ENCODE measurements around the gene DGKE.

Gene DGKE

DNA sequence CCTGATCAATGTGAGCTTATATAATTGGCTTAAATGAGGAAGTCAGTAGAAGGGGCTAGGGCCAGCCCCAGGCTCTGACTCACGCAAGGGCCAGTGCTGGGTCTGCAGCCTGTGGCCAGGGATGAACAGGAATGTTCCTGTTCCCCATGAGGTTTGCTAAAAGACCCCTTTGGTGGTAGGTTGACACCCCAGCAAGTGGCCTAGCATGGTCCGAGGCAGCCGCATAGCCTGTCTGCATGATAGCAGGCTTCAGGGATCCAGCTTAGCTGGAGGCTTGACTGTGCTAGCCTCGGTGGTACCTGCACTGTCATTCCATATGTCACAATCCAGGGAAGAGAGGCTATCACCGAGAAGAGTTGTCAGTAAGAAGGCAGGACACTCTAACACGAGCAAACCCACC lies 56.4 kb downstream of the DGKE start:
- no peak for DNase-seq (ENCODE audit: low read depth in 2 of 2)

DNA sequence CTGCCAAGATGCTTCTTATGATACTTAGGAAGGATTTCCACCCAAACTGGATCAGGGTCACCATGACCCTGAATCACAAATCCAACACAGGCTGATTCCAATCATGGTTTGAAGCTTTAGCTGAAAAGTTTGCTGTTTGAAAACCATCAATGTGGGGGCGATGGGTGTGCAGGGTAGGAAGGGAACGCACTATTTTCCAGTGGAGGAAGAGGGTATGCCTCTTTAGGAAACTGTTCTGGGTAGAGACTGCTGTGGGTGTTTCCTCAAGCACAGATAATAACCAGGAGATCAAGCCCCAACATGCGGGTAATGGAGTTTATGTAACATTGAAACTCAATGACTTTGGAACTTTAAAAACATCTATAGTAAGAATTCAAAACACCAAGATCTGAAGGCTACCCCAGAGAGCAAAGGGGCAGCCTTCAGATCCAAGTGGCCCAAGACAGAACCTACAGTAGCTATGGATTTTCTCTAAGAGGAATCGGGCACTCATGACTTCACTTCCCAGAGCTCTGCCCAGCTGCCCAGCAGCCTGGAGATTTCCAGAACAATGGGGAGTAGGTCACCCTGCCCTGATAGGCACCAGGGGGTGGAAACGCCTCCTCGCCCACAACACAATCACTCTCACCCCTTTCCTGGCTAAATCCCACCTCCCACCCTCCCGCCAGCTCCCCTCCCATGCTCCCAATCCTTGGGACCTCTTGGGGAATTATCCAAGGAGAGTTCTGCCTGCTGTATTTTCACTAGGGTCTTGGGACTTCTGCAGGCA lies 57.1 kb downstream of the DGKE start:
- DNase-seq (ENCODE audit: low read depth in 2 of 2): no peak

DNA sequence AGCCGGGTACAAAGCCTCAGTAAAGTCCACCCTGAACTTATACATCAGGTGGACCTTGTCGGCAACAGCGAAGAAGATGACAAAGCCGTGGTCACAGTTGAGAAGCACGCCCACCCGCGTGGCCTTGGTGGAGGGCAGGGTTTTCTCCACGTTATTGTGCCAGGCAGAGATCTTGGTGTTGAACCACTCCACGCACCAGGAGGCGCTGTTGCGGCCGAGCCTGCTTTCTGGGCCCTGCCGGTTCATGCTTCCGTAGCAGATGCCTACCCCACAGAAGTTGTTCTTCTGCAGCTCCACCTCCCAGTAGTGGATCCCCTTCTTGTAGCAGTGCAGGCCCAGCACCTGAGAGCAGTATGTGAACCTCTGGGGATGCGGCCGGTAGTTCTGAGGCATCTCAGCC lies 57.8 kb downstream of the DGKE start:
- DNase-seq (ENCODE audit: low read depth in 2 of 2): no peak

DNA sequence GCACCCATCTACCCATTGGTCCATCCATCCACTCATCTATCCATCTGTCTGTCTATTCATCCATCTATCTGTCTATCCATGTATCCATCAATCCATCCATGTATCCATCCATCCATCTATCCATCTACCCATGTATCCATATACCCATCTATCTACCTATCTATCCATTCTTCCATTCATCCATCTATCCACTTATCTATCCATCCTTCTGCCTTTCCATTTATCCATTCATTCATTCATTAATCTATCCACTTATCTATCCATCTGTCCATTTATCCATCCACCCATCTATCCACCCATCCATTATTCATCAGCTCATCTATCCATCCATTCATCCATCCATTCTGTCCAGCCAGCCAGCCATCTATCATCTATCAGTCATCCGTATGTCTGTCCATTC lies 58.4 kb downstream of the DGKE start:
- DNase-seq (ENCODE audit: low read depth in 2 of 2): no peak

DNA sequence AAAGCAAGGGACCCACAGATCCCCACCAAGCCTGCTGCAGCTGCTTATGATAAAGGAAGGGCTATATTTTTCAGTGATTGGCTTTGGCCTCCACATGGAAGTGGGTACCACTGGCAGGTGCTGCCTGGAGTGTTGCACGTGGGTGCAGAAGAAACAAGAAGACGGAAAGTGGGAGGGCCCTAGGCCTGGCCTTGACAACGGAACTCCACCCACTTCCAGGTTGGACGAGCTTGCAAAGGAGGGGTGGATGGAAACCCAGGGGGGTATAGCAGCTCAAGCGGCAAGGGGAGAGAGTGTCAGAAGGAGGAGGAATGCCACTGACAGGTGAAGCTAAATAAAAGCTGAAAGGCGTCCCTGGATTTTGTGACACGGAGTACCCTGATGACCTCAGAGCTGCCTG lies 59.6 kb downstream of the DGKE start:
- DNase-seq (ENCODE audit: low read depth in 2 of 2): no peak

DNA sequence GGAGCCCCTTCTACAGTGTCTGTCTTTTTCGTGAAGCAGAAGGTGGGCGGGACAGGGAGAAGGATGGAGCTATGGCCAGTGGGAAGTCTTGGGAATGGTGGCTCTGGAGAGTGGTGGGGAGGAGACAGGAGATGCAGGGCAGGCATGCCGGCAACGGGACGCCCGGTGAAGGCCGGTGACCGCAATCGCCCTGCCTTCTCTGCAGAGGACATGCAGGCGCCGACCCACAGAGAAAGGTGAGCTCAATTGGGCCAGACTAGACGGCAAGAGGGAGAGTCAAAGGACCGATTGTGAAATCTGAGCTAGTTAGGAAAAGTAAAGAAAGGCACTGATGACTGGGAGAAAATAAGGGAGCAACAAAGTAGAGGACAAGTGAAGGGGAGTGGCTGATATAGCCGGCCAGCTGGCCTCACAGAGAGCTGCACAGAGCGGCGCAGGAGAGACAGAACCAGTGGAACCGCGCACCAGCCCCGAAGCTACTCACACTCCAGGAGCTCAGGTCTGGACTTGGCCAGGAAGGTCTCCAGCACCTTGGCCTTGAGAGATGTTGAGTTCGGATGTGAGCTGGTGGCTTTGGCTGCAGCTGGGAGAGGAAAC lies 61.0 kb downstream of the DGKE start:
- DNase-seq (ENCODE audit: low read depth in 2 of 2): no peak

DNA sequence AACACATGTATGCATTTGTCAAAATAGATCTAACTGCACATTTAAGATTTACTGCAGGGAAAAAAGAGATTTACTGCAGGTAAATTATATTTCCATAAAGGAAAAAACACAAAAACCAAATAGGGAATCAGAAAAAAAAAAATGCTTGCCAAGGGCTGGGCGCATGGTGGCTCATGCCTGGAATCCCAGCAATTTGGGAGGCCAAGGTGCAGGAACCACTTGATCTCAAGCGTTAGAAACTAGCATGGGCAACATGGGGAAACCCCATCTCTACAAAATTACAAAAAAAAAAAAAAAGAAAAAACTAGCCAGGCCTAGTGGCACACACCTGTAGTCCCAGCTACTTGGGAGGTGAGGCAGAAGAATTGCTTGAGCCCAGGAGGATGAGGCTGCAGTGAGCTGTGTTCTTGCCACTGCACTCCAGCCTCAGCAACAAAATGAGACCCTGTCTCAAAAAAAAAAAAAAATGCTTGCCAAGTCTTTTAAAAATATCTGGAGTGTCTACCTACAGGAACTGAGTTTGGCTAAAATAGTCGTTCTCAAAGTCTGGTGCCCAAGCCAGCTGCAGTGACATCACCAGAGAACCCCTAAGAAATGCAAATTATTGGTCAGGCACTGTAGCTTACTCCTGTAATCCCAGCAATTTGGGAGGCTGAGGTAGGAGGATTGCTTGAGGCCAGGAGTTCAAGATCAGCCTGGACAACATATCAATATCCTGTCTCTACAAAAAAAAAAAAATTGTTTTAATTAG lies 62.4 kb downstream of the DGKE start:
- DNase-seq (ENCODE audit: low read depth in 2 of 2): no peak

DNA sequence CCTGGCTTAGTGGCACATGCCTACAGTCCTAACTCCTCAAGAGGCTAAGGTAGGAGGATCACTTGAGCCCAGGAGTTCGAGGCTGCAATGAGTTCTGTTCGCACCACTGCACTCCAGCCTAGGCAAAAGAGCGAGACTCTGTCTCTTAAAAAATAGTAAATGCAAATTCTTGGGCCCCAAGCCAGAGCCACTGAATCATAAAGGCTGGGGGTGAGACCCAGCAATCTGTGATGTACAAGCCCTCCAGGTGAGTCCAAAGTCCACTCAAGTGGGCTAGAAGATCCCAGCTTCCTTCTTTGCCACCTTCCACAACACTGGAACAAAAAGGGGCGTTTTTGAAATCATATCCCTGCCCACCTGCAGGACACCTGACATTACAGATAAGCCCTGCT lies 63.0 kb downstream of the DGKE start:
- DNase-seq (ENCODE audit: low read depth in 2 of 2): no peak

DNA sequence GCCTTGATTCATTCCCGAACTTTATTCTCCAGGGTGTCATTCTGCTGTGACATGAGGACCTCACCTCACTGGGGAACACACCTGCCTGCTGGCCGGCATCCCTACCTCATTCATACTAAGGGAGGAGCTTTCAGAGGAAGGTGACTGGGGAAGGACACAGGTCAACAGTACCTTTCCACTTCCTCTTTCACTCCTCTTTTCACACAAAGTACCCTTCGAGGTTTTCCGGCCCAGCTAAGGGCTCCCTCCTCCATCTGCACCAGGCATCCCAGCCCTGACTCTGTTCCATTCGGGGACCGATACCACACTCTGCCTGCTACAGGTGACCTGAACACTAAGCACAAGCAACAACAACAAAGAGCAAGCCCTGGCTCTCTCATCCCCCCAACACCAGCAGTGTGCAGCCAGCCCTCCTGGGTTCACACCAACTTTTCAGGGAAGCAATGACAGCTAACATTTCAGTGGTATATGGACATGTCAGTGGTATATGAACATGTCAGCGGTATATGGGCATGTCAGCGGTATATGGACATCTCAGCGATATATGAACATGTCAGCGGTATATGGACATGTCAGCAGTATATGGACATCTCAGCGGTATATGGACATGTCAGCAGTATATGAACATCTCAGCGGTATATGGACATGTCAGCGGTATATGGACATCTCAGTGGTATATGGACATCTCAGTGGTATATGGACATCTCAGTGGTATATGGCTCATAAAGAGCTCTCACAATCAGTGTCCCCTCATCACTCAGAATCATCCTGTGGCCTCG lies 63.9 kb downstream of the DGKE start:
- no peak for DNase-seq (ENCODE audit: low read depth in 2 of 2)

DNA sequence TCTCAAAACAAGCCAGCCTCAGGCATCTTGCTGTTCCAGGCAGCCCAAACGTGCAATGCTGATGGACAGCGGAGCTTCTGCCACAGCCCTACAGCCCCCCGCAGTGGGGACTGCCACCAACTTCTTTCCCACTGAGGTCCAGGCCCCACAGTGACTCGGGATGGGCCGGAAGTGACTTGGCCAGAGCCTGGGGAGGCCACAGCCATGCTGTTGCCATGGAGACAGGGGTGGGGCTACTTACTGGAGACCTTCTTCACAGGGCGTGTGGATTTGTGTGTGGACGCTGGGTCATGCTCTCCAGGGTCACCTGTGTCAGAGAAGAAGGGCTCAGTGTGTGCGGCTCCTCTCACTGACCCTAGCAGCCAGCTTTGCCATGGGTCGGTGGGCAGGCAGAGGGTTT lies 64.9 kb downstream of the DGKE start:
- no peak for DNase-seq (ENCODE audit: low read depth in 2 of 2)

DNA sequence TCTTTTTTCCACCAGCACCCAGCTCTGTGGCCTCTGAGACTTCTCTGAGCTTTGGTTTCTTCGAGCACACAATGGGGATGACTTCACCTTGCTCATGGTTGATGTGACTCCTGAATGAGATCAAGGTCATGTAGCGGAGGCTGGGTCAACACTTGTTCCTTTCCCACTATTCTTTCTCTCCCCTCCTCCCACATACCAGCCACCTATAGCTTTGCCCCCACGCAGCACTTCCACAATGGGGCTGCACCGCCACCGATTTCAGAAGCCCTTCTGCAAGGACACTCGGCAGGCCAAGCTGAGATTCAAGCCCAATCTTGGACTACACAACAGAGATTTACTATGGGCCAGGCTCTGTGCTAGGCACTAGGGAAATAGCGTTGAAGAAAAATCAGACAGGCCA lies 65.5 kb downstream of the DGKE start:
- no peak for DNase-seq (ENCODE audit: low read depth in 2 of 2)

DNA sequence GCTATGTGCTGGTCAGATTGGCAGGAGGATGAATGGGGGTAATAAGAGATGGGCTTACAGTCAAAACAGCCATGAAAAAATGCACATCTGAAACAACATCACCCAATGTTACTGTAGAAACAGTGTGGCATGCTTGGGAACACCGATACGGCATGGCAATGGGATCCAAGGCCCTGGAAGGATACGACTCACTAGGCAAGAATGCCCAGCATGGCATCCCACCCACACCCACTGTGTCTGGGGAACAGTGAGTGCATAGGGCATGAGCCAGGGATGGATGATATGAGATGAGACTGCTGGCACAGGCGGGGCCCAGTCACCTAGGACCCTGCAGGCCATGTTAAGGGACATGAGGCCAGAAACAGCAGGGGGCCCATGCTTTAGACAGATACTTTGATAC lies 68.4 kb downstream of the DGKE start:
- no peak for DNase-seq (ENCODE audit: low read depth in 2 of 2)

DNA sequence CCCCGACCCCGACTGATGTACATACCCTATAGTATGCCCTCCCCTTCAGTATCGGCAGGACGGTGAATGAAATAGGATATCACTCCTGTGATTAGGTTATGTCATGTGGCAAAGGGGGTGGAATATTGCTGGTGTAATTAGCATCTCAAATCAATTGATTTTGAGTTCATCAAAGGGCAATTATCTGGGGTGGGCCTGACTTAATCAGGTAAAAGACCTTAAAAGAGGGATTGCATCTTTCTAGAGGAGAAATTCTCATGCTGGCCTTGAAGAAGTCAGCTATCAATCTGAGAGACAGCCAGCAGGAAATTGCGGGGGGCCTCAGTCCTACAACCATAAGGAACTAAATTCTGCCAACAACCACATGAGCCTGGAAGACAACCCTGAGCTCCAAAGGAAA lies 69.6 kb downstream of the DGKE start:
- no peak for DNase-seq (ENCODE audit: low read depth in 2 of 2)

DNA sequence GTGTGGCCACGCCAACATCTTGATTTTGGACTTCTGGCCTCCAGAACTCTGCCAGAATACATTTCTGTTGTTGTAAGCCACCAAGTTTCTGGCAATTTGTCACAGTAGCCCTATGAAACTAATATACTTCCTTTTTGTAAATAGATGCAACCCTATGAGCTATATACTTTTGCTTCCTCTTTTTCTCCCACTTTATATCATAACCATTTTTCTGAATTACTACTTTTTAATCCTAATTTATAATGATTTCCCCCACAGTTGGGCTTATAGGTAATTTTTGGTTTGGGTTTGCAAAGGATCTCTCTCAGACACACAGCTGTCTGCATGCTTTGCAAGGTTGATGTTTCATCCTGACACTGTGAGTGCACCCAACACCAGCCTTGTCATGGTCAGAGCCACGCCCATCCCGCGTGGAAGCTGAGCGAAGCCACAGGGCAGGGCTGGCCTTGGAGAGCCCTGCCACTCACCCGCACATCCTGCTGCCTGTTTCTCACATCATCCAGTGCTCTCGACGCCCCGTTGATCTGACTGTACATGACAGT lies 74.1 kb downstream of the DGKE start:
- no peak for DNase-seq (ENCODE audit: low read depth in 2 of 2)

DNA sequence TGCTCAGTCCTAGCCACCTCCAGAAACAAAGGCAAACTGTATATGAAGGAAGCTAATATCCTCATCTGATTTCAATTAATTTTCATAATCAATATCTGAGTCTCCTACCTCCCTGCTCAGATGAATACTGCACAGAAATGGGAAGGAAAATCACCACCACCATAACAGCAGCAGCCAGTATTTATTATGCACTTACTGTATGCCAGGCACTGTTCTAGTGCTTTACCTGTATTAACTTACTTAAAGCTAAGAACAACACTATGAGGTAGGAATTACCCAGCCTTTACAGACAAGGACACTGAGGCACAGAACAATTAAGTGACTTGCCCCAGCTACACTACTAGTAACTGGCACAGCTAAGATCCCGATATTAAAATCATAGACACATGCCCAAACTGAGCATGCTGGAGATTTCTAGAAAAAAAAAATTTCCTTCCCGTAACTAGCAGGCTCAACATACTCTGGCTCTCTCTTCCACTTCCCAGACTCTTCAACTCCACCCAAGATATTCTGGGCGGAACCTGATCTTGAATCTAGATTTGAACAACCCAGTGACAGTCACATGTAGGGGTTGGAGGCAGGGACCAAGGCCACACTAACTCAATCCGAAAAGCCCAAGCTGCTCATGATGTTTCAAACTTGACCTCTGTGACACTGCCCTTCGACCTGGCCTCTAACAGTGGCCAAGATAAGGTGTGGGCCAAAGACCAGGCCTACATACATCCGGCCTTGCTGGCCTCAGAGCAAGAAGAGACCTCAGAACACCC lies 76.0 kb downstream of the DGKE start:
- DNase-seq (ENCODE audit: low read depth in 2 of 2): no peak

DNA sequence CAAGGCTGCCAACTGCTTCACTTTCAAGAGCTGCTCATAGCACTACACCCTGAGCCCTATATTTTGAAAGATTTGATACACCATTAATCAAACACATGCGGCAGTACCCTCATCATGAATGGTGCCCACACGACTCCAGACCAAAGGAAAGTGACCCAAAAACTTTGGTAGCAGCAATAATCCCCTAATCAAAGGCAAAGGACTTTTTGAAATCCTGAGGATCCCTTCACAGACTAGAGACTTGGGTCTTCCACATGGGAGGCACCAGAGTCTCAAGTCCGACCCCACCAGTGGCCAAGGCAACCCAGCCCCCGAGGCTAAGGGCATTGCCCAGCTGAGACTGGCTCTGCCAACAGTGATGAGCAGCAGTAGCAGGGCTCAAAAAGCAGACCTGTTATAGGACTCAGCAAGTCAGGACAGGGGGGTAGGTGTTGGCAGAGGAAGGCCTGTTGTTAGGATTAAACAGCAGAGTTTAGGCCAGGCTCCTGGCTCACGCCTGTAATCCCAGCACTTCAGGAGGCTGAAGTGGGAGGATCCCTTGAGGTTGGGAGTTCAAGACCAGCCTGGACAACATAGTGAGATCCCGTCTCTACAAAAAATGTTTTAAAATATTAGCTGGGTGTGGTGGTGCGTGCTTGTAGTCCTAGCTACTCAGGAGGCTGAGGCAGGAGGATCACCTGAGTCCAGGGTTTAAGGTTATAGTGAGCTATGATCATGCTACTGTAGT lies 76.7 kb downstream of the DGKE start:
- DNase-seq (ENCODE audit: low read depth in 2 of 2): no peak

DNA sequence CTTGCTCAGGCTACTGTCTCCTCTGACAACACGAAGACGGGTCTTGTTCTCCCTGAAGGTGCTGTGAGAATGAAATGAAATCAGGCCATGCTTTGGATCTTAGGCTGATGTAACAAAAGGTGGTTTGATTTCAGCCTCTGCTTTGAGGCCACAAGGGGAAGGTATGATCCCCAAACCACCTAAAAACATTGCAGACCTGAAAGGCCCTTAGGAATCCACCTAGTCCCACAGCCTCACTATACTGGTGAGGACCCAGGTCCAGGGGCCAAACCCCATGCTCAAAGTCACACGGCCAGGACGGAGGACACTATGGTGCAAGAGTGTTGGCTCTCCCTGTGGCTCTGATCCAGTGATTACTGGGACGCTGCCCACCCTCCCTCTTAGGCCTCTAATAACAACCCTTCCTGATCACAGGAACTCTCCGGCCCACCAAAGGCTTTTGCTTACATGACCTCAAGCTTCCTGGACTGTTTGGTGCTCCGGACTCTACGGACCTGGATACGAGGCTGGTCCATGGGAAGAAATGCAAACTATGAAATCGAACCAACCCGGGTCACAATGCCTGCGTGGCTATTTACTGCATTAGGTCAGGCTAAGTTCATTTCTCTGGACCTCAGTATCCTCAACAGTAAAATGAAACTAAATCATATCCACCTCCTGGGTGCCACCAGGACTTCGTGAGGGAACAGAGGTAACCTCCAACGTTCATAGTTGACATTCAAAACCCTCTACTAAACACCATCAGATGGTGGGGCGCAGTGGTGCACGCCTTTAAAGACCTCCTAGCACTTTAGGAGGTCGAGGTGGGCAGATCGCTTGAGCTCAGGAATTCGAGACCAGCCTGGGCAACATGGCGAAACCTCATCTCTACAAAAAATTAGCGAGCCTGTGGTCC lies 78.4 kb downstream of the DGKE start:
- no peak for DNase-seq (ENCODE audit: low read depth in 2 of 2)

DNA sequence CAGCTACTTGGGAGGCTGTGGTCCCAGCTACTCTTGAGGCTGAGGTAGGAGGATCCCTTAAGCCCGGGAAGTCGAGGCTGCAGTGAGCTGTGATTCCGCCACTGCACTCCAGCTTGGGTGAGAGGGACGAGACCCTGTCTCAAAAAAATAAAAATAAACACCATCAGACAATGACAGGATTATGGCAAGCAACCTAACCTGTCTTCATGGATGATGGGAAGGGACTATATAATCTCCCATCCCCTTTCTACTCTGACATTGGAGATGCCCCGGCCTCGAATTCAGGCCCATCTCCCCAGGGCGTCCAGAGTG lies 79.0 kb downstream of the DGKE start:
- no peak for DNase-seq (ENCODE audit: low read depth in 2 of 2)

DNA sequence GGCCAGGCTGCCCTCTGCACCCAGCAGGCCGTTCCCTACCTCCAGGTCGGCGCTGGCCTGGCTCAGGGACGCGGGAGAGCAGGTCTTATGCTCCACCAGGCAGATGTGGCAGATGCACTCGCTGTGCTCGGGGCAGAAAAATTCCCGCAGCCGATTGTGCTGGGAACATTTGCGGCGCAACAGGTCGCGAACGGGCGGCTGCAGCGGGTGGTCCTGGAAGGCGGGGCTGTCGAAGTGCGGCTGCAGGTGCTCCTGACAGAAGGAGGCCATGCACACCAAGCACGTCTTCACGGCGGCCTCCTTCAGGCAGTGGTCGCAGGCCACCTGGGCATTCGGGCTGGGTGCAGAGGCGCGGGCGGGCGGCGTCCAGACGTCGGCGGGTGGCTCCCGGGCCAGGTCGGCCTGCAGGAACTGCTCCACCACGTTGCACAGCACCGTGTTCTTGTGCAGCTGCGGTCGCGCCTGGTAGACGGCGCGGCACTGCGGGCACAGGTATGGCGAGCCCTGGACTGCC lies 79.5 kb downstream of the DGKE start:
- no peak for DNase-seq (ENCODE audit: low read depth in 2 of 2)

All from fibroblast of skin of left quadriceps (primary cell).